Fibroblast of lung (primary cell): ENCODE measurements around the gene EHMT1. TPM values are rescaled to one million over a fixed set of nuclear protein-coding genes. Genes with fewer than 3 reads are reported as not detected.

Experiments
- DNase-seq, 2 donors: peaks; one replicate each; pipeline versions ENCODE4 v3.0.0 to v3.0.0-alpha.2; 2010; ENCODE audit warnings: low read depth in 2 of 2
- H2AFZ ChIP-seq: 2 replicates; pipeline ENCODE4 v1.5.1; 2012; ENCODE audit warnings: low read length, control low read depth, inconsistent platforms
- H3K27ac ChIP-seq: 2 replicates; pipeline ENCODE4 v1.5.1; 2011; ENCODE audit warnings: low read length, control low read depth; ENCODE audit not compliant: insufficient read depth
- H3K27me3 ChIP-seq: 2 replicates; pipeline ENCODE4 v1.5.1; 2011; ENCODE audit warnings: mild to moderate bottlenecking, low read length; ENCODE audit not compliant: control insufficient read depth, insufficient read depth
- H3K36me3 ChIP-seq: 2 replicates; pipeline ENCODE4 v1.5.1; 2011; ENCODE audit warnings: low read length; ENCODE audit not compliant: control insufficient read depth, insufficient read depth
- H3K4me1 ChIP-seq: 2 replicates; pipeline ENCODE4 v1.5.1; 2011; ENCODE audit warnings: low read length; ENCODE audit not compliant: control insufficient read depth, insufficient read depth; ENCODE audit errors: extremely low read depth
- H3K4me2 ChIP-seq: 2 replicates; pipeline ENCODE4 v1.5.1; 2011; ENCODE audit warnings: low read length, control low read depth; ENCODE audit not compliant: insufficient read depth; ENCODE audit errors: extremely low read depth
- H3K4me3 ChIP-seq, 4 experiments: fragments of 200-600 bp in 1 of 4; sonication (generic) in 1 of 4; replicated peaks in 1 of 4; 2 replicates each; pipeline ENCODE4 v1.5.1; 2011 to 2016; ENCODE audit warnings: low read length in 4 of 4, low read depth in 3 of 4, mild to moderate bottlenecking in 3 of 4, control low read depth in 2 of 4, inconsistent platforms in 1 of 4, mixed read lengths in 1 of 4; ENCODE audit not compliant: insufficient read depth in 1 of 4; ENCODE audit errors: control extremely low read depth in 1 of 4
- H3K79me2 ChIP-seq: 2 replicates; pipeline ENCODE4 v1.5.1; 2012; ENCODE audit warnings: mild to moderate bottlenecking, low read length, inconsistent platforms; ENCODE audit not compliant: control insufficient read depth, insufficient read depth
- H3K9ac ChIP-seq: 2 replicates; pipeline ENCODE4 v1.5.1; 2011; ENCODE audit warnings: mild to moderate bottlenecking, low read length, control low read depth; ENCODE audit not compliant: insufficient read depth
- H3K9me3 ChIP-seq: 2 replicates; pipeline ENCODE4 v1.5.1; 2012; ENCODE audit warnings: low read depth, low read length; ENCODE audit not compliant: control insufficient read depth, insufficient read depth
- H4K20me1 ChIP-seq: 2 replicates; pipeline ENCODE4 v1.5.1; 2011; ENCODE audit warnings: low read length; ENCODE audit not compliant: control insufficient read depth, insufficient read depth; ENCODE audit errors: extremely low read depth
- CTCF ChIP-seq, 2 donors: IDR thresholded peaks in 1 of 2; conservative IDR thresholded peaks in 1 of 2; 1 replicate in 1 of 2; 2 replicates in 1 of 2; pipeline ENCODE4 v1.5.1; 2011 to 2012; ENCODE audit warnings: low read length in 2 of 2, control low read depth in 1 of 2, inconsistent platforms in 1 of 2, low read depth in 1 of 2, mild to moderate bottlenecking in 1 of 2
- EZH2 ChIP-seq: IDR thresholded peaks from 2 replicates; pipeline ENCODE4 v1.5.1; 2012; ENCODE audit warnings: low read length, control low read depth, mild to moderate bottlenecking; ENCODE audit errors: missing control alignments
- polyA plus RNA-seq, 2 donors: library from polyadenylated mRNA; depleted of rRNA in 1 of 2; stranded (reverse) in 1 of 2; unstranded in 1 of 2; fragments of >200 nt; gene quantifications; 2 replicates each; pipeline ENCODE4 v1.2.1, GENCODE V29; 2011 to 2012; ENCODE audit warnings: missing spikeins in 1 of 2
- total RNA-seq: library from RNA; depleted of rRNA; stranded (reverse); fragments of >200 nt; gene quantifications from 2 replicates; pipeline ENCODE4 v1.2.1, GENCODE V29; 2014

The EHMT1 gene
- total and polyA plus RNA-seq, 2 donors (not counting 1 experiment from before 2014, with no cell fraction given), result 22.4 to 48.6 TPM

GRCh38 chr9:137784641-137785513, 166.1 kb downstream of the EHMT1 start:
- TF ChIP-seq CTCF (conservative IDR thresholded peaks at IDR 0.05 in 1 of 2, IDR thresholded peaks at IDR 0.05 in 1 of 2; ENCODE audit: low read depth in 1 of 2, low read length in 2 of 2) (no peak), EZH2 (no peak)
- H3K27ac ChIP-seq, result no peak overlapping the region
- no peaks in the 10 kb centered on the region for H3K9me3 ChIP-seq
- no peaks in the 10 kb centered on the region for H4K20me1 ChIP-seq
- no peaks in the 10 kb centered on the region for H3K4me1 ChIP-seq
- H3K4me2 ChIP-seq, result no peak overlapping the region
- no peak overlapping the region for H3K9ac ChIP-seq
- H3K79me2 ChIP-seq, result no peaks in the 10 kb centered on the region
- peaks cover 20% of the 10 kb centered on the region for H3K36me3 ChIP-seq
- H3K4me3 ChIP-seq, result no peak overlapping the region
- H2AFZ ChIP-seq, result no peak overlapping the region
- no peak for DNase-seq
- H3K27me3 ChIP-seq, result no peaks in the 10 kb centered on the region

DNA sequence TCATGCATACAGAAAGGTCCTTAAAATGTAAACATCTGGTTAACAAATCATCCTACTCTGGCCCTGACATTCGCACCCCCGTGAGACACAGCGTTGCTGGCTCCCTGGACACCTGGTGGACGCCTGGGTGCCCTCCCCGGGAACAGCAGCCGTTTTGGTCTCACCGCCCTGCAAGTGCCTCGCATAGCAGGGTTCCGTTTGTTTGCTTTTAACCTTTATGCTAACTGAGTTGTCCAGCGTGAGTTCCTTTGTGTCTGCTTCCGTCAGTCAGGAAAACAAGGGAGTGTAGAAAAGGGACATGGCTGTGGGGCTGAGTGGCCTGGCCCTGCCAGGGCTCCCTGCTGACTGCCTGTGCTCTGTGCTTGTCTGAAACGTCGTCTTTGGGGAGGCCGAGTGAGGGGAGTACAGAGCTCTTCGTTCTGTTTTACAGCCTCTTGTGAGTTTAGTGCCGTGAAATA, 166.9 kb downstream of the EHMT1 start:
- no peak overlapping the region for H3K4me2 ChIP-seq
- no peaks in the 10 kb centered on the region for H4K20me1 ChIP-seq
- H3K27ac ChIP-seq, result no peak overlapping the region
- H3K27me3 ChIP-seq, result no peaks in the 10 kb centered on the region
- H3K9ac ChIP-seq, result no peak overlapping the region
- peaks cover 20% of the 10 kb centered on the region for H3K36me3 ChIP-seq
- H3K9me3 ChIP-seq, result no peaks in the 10 kb centered on the region
- DNase-seq, result peak in 1 of 2 donors; percentile 19
- H2AFZ ChIP-seq, result no peak overlapping the region
- no peak overlapping the region for H3K4me3 ChIP-seq
- H3K79me2 ChIP-seq, result no peaks in the 10 kb centered on the region
- H3K4me1 ChIP-seq, result no peaks in the 10 kb centered on the region
- no peak for TF ChIP-seq EZH2
- no peak for TF ChIP-seq CTCF (conservative IDR thresholded peaks at IDR 0.05 in 1 of 2, IDR thresholded peaks at IDR 0.05 in 1 of 2; ENCODE audit: low read depth in 1 of 2, low read length in 2 of 2)

- H3K9ac ChIP-seq, result no peak overlapping the region
- H3K4me2 ChIP-seq, result no peak overlapping the region
- H3K4me3 ChIP-seq, result no peak overlapping the region
- H2AFZ ChIP-seq, result no peak overlapping the region
- H3K27ac ChIP-seq, result no peak overlapping the region
- no peak for TF ChIP-seq CTCF (conservative IDR thresholded peaks at IDR 0.05 in 1 of 2, IDR thresholded peaks at IDR 0.05 in 1 of 2; ENCODE audit: low read depth in 1 of 2, low read length in 2 of 2)
- no peak for TF ChIP-seq EZH2
- H3K27me3 ChIP-seq, result no peaks in the 10 kb centered on the region
- no peaks in the 10 kb centered on the region for H3K9me3 ChIP-seq
- H3K79me2 ChIP-seq, result no peaks in the 10 kb centered on the region
- DNase-seq, result no peak
- H3K36me3 ChIP-seq, result peaks cover 16% of the 10 kb centered on the region
- H4K20me1 ChIP-seq, result no peaks in the 10 kb centered on the region
- H3K4me1 ChIP-seq, result no peaks in the 10 kb centered on the region
Measured at GRCh38 chr9:137786511-137786920, 167.7 kb downstream of the EHMT1 start.
